Fibroblast of skin of left quadriceps (primary cell): ENCODE results near the gene GULP1.
"Not testable (repeated sequence)": the region's sequence is repeated elsewhere in the genome, so short reads cannot be mapped to it uniquely, and the experiment has no call there.

Source experiments
- DNase-seq, 2 experiments: peaks; one replicate each; pipeline ENCODE4 v3.0.0-alpha.2; 2013; ENCODE audit warnings: low read depth in 2 of 2

The GULP1 gene

DNA sequence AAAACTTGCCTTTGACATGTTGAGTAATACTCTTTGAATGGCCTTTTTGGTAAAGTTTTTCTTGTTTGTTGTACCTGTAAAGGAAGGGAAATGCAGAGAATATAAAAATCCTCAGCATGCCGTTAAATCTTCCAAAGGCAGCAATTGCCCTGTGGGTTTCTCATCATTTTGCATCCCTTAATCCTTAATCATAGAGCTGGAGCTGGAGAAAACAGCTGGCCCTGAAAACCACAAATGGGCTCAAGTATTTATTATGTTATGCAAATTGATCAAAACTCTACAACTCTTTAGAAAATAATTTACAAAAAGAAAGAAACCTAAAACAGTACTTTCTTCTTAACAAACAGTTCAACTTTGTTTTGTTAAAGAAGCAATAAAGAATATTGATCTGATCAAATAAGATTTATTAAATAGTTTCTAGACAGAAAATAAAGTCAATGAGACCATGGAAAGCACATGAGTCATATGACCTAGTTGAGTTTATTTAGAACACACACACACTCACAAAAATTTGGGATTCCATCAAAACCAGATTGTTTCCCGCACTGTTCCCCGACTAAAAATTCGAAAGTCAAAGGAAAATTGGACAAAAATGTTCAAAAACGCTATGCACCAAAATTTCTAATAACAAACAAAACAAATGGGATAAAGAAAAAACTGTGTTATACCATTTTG is 309.0 kb downstream of the GULP1 start:
- no peak for DNase-seq

DNA sequence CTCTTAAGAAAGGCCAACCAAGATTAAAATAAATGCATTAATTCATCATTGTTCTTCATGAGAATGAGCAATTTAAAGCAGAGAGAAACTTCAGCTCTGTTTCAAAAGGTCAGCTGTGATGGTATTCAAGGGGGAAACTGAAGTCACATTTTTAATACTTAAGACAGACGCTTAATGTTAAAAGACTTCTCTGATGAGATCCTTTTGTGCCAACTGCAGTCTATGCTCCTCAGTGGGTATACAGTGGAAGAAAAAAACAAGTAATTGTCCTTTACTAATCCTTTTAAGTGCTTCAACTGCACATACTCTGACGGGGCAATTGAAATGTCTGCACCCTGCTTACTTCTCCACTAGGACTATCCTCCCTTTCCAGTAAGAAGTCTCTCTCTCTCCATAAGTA is 309.7 kb downstream of the GULP1 start:
- no peak for DNase-seq

DNA sequence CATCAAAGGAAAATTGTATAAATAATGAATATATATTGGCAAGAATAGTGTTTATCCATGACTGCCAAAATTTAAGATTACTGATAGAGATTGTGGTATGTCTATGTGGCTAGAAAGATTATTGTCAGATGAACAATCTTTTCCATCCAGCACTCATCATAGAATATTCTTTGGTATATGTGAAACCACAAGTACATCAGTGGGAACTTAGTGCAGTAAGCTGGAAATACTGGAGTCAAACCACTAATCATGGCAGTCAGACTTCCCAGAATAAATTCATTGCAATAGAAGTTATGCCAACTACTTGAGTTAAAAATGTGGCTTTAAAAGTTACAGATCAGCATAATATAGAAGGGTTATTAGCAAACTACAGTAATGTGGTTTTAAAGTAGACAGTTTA is 310.3 kb downstream of the GULP1 start:
- DNase-seq = no peak

DNA sequence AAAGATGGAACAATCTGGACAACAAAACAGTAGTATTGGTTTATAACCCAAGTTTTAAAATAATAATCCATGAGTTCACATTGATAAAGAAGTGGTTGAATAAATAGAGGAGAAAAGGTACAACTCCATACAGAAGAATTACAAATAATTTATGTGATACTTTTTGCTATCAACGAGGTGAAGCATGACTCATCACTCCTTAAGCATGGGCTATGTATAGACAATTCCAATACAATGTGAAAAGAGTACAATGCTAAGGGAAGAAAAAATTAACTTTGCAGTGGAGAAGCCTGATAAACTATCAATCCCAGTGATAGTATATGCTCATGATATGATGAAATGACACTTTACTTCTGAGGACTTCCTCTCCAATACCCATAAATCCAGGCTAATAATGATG is 312.9 kb downstream of the GULP1 start:
- no peak for DNase-seq

DNA sequence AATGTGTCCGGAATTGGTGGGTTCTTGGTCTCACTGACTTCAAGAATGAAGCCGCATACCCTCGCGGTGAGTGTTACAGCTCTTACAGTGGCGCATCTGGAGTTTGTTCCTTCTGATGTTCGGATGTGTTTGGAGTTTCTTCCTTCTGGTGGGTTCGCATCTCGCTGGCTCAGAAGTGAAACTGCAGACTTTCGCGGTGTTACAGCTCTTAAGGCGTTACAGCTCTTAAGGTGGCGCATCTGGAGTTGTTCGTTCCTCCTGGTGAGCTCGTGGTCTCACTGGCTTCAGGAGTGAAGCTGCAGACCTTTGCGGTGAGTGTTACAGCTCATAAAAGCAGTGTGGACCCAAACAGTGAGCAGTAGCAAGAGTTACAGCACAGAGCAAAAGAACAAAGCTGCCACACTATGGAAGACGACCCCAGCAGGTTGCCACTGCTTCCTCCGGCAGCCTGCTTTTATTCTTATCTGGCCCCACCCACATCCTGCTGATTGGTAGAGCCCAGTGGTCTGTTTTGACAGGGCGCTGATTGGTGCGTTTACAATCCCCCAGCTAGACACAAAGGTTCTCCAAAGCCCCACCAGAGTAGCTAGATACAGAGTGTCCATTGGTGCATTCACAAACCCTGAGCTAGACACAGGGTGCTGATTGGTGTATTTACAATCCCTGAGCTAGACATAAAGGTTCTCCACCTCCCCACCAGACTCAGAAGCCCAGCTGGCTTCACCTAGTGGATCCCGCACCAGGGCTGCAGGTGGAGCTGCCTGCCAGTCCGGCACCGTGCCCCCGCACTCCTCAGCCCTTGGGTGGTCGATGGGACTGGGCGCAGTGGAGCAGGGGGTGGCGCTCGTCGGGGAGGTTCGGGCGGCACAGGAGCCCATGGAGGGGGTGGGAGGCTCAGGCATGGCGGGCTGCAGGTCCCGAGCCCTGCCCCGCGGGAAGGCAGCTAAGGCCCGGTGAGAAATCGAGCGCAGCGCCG is 314.2 kb downstream of the GULP1 start:
- DNase-seq = not testable (repeated sequence)

DNA sequence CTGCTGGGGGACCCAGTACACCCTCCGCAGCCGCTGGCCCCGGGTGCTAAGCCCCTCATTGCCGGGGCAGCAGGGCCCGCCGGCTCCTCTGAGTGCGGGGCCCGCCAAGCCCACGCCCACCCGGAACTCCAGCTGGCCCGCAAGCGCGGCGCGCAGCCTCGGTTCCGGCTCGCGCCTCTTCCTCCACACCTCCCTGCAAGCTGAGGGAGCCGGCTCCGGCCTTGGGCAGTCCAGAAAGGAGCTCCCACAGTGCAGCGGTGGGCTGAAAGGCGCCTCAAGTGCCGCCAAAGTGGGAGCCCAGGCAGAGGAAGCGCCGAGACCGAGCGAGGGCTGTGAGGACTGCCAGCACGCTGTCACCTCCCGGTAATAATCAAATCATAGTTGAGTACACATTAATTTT is 314.9 kb downstream of the GULP1 start:
- DNase-seq = not testable (repeated sequence)

DNA sequence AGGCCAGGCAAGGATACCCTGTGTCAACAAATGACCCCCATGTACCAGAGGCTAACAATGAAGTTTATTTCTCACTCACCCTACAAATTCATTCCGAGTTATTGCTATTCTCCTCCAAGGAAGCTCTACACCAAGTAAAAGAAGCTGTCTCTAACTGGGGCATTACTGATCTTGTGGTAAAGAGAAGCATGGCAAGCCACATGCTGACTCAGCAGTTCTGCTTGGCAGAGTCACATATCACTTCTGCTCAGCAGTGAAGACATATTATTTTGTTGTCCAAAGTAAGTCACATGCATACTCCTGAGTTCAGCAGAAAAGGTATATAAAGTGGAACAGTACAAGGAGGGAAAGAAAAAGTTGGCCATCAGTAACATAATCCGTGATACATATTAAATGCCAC is 315.8 kb downstream of the GULP1 start:
- DNase-seq = no peak

DNA sequence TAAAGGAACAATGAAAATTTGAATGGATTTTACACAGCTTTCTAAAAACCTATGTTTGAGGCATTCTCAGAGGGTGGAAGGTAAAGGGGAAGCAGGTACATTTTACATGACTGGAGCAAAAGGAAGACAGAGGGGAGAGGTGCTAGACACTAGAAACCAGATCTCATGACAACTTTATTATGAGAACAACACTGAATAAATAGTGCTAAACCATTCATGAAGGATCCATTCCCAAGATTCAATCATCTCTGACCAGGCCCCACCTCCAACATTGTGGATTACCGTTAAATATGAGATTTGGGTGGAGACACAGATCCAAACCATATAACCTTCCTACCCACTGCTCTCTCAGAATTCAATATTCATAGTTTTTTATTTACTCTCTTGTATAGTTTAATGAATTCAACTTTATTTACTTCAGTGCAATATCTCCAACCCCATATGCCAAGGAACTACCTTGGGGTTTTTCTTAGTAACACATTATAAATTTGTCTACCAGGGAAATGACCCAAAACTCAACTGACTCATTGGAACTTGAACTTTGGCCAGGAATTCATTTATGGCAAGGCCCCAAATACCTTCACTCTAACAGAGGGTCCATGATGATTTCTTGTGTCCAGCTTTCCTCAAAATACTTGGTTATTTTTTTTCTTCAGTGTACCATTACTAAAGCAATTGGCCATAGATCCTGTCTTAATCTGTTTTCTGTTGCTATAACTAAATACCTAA is 317.8 kb downstream of the GULP1 start:
- DNase-seq = peak in 1 of 2 experiments; percentile 22

DNA sequence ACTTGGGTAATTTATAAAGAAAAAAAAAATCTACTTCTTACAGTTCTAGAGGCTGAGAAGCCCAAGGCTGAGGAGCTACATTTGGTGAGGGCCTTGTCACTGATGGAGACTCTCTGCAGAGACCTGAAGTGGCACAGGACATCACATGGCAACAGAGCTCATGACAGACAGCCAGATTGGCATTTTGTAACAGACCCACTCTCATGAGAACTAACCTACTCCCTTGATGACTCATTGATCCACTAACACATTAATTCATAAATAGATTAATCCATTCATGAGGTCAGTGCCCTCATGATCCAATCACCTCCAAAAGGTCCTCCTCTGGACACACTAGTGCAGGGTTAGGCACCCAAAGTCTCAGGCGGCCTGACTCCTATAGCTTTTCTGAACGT is 318.4 kb downstream of the GULP1 start:
- no peak for DNase-seq

DNA sequence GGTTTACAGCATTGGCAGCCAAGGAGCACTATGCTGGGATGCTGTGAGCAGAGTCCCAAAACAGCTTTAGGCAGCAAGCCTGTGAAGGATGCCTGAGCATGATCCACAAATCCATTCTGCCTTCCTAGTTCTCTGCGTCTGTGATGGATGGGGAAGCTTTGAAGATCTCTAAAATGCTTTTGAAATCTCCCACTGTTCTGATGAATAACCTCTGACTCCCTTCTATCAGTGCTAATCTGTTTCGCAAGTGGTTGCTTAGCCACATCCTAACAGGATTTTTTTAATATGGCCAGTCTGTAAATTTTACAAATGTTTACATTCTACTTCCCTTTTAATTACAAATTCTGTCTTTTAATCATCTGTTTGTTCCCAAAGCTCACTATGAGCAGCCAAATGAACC is 319.2 kb downstream of the GULP1 start:
- DNase-seq = peak in 1 of 2 experiments; percentile 8

DNA sequence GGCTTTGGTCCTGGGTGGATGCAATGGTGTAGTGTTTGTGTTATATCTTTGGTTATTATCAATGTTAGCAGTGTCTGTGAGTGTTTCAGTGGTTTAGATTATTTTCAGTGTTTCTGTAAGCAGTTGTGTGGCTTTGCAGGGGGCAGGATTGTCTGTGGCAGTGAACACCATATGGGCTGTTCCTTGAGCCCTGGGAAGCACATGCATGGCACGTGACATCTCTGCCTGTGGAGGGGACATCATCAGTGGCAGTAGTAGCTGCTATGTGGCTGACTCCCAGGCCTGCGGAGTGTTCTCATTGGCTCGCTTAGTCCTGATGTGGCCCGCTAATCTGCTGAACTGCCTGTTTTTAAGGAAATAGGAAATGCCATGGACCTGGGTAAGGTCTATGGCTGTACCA is 327.5 kb downstream of the GULP1 start:
- DNase-seq = no peak

DNA sequence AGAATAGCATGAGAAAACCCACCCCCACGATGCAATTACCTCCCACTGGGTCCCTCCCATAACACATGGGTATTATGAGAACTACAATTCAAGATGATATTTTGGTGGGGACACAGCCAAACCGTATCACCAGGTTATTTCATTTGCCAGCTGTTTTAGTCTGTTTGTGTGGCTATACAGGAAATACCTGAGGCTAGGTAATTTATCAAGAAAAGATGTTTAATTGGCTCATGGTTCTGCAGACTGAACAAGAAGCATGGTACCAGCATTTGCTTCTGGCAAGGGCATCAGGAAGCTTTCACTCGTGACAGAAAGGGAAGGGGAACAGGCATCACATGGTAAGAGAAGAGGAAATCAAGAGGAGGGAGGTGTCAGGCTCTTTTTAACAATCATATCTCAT is 329.2 kb downstream of the GULP1 start:
- no peak for DNase-seq

DNA sequence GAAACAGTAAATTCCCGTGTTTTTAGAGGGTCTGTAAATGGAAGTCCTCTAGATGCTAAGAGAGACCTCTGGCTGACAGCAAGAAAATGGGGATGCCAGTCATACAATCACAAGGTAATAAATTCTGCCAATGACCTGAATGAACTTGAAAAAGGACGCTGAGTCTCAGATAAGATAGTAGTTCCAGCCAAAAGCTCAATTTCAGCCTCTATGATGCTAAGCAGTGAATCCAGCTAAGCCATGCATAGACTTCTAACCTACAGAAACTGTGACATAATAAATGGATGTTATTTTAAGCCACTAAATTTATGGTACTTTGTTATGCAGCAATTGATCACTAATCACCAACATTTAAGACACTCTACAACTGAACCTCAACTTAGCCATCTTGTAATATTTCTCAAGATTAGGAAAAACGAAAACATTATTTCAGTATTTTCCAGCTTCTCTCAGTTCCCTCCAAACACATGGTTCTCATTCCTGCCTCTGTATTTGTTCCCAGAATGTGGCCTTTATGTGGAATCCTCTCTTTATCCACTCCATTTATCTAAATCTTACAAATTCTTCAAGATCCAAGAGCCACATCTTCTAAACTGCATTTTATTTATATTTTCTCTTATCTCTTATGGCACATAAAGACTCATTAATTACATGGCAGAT is 331.1 kb downstream of the GULP1 start:
- no peak for DNase-seq

DNA sequence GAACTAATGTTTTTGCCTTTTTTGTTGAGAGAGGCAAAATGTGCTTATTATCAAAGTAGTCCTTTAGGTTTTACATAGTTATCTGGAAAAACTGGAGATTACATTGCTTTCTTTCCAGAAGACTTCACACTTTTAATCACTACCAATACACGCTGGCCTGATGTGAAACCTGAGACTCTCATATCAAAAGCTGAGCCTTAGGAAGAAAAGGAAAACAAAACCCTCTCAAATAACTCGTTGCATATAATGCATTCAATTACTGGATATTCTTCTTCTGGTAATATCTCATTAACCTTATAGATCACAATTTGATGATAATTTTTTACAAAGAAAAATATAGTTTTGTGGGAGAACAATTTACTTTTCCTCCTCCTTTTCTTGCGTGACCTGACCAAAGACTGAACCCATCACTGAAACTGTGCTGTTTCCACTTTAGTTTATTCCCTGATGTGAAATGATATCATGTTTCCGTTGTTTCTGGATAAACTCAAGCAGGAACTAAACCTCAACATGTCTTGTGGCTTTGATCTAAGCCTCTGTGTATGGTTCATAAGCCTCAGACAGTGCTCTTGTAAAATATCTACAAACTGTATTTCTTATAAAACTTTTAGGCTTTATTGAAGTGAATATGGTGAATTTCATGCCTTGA is 332.4 kb downstream of the GULP1 start:
- peak in 1 of 2 experiments; percentile 64 for DNase-seq

DNA sequence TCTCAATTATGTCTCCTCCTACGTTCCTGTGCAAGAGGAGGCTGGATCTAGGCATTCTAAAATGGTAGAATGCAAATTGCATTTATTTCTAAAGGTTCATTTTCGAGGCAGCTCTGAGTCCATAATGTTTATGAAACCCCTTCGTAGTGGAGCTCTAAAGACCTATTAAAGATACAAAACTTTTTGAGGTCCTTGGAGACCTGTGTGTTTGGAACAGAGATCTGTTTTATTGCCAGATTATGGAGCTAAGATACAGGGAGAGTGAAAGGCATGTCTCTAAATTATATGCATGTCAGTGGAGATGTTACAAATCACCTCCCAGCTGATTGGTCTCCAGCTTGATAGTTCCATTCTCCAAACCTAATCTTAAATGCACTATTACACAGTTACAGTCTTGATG is 335.8 kb downstream of the GULP1 start:
- DNase-seq = no peak

DNA sequence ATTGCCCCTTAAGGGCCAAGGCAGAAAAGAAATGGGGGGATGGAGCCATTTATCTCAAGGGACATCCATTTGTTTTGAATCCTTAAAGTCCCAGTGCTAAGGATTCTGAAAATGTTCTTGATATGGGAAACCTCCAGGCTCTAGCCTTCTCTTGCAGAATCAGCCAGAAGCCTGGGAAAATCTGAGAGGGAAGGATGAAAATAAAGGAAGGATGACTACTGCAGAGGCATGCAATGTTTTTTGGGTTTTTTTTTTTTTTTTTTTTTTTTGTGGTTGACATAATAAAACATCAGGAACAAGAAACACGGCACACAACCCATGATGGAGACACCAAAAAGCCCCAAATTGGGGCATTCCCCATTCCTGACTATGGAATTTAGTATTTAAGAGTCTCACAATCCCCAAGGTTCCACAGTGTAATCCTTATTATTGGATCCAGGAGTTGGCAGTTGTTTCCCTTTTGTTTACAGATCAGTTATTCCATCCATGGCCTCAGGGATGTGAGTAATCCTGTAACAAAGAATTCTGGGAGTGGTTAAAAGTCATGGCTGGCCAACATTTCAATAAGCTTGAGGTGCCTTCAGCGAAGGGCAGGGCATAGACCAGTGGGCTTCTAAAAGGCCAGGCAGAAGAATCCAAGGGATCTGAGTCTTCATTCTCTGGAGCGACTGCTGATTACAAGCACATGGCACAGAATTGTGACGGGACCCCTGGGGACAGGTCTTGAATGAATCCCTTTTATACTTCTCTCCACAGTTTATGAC is 337.5 kb downstream of the GULP1 start:
- peak in 1 of 2 experiments; percentile 47 for DNase-seq

DNA sequence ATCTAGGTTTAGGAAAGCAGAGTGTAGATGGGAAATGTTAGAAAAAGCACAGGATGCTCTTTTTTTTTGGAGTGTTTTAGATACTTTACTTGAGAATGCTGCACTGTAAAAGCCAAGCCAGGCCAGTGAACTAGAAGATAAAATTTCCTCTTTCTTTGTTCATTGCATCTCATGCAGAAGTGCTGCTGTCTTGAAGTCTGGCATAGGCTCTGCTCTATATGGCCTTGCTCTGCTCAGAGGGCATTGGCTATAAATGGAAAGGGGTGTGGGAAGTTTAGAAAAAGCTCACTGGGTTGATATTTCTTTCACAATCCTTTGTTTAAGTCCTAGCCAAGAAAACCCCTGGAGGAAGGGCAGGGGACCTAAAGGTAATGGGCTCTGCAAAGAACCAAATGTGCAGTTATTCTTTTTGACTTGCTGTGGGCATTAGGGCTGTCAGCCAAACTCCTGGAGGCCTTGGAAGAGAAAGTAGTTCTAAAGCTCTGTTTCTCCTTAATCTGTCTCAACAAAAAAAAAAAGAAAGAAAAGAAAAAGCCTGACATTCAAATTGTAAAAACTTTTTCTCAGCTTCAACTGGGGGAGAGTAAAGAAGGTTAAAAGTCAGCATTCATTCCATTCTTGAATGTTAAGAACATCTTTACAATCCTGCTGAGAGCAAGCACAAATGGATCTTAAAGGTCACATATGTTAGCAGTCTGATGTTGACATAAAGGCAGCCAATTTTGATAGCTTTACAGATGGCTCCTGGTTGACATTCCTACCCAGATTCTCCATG is 338.3 kb downstream of the GULP1 start:
- DNase-seq = peak in 1 of 2 experiments; percentile 48

DNA sequence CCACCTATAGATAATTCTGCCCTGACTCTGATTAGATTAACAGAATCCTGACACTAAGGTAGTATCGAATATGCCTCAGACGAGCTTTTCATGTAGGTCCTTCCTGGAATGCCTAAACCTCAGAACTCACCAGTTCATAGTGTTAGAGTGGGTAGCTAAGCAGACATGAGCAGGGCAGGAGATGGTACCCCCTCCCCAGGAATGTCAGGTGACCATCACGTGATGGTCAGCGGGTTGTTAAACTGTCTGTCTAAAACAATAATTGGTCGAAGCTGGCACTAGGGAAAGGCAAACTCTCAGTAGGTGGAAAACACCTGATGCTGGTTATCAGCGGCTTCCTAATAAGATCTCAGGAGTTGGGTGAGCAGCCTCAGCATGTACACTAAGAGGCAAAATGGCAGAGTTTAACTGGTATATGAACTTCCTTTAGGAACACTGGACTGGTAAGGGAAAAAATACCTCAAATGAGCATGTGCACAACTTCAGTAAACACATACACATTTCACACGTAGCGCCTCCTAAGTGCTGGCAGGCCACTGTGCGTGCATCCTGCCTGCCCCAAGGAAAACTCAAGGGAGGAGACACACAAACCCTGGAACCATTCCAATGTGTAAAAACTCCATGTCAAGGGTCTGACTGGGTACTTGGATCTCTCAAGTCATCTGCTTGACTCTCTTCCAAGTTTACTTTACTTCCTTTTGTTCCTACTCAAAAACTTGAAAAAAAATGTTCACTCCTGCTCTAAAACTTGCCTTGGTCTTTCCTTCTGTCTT is 339.5 kb downstream of the GULP1 start:
- no peak for DNase-seq

DNA sequence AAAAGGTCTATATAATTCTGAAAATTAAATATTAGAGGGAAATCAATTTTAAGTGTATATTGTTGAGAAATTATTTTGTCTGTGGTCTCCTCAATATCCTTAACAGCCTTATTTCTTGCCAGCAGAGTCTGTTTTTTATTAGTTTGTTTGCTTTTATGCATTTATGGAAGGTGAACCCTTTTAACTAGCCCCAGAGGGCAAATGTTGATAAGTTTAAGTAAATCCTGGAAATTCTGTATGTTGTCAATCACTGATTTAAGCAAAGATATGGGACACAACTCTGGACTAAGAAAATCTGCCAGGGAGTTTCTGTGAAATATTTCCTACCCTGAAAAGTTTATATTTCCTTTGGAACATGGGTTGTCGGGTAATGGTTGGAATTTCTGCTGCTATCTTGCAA is 343.0 kb downstream of the GULP1 start:
- no peak for DNase-seq
